ENCODE data around the gene ZFYVE21.

DNA sequence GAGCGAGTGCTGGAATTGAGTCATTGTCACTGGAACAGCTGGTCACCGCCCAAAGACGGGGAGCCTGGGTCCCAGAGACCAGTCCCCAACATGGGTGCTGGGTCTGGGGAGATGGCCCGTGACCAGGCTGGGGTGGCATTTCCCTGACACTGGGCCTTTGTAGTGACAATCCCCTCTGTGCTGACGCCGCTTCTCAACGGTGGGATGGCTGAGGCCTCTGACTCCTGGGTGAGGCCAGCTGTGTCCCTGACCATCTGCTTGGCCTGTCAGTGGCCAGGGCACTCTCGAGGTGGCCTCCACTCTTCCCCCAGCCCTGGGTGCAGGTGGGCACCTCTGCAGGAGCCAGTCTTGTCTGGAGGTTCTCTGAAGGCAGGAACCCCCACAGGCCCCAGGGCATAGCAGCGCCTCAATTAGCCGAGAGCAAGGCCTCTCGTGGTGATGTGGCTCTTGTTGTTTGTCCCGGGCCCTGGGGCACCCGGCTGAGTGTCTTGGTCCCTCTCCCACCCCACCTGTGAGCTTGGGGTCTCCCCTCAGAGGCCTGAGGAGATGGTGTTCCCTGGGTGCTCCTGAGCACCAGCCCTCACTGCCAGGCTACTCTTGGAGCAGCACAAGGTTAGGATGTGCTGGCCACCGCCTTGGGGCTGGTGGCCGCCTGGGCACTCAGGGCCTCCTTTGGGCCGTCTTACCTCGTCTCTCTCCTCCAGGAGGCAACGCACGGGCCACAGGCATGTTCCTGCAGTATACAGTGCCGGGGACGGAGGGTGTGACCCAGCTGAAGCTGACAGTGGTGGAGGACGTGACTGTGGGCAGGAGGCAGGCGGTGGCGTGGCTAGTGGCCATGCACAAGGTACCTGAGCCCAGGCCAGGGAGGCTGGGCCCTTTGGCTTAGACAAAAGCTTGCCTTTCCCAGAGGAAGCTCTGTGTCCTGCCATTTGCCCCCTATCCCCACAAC is 16.6 kb downstream of the ZFYVE21 start:
- TF ChIP-seq, protein P1, sequence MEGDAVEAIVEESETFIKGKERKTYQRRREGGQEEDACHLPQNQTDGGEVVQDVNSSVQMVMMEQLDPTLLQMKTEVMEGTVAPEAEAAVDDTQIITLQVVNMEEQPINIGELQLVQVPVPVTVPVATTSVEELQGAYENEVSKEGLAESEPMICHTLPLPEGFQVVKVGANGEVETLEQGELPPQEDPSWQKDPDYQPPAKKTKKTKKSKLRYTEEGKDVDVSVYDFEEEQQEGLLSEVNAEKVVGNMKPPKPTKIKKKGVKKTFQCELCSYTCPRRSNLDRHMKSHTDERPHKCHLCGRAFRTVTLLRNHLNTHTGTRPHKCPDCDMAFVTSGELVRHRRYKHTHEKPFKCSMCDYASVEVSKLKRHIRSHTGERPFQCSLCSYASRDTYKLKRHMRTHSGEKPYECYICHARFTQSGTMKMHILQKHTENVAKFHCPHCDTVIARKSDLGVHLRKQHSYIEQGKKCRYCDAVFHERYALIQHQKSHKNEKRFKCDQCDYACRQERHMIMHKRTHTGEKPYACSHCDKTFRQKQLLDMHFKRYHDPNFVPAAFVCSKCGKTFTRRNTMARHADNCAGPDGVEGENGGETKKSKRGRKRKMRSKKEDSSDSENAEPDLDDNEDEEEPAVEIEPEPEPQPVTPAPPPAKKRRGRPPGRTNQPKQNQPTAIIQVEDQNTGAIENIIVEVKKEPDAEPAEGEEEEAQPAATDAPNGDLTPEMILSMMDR (IDR thresholded peaks at IDR 0.05 in 2 of 3, conservative IDR thresholded peaks at IDR 0.05 in 1 of 3; ENCODE audit: borderline replicate concordance in 1 of 3, insufficient read depth in 1 of 3, low read depth in 2 of 3, low read length in 2 of 3) = no peak
- TF ChIP-seq EZH2 (IDR thresholded peaks at IDR 0.05) = no peak
- TF ChIP-seq, protein P2, sequence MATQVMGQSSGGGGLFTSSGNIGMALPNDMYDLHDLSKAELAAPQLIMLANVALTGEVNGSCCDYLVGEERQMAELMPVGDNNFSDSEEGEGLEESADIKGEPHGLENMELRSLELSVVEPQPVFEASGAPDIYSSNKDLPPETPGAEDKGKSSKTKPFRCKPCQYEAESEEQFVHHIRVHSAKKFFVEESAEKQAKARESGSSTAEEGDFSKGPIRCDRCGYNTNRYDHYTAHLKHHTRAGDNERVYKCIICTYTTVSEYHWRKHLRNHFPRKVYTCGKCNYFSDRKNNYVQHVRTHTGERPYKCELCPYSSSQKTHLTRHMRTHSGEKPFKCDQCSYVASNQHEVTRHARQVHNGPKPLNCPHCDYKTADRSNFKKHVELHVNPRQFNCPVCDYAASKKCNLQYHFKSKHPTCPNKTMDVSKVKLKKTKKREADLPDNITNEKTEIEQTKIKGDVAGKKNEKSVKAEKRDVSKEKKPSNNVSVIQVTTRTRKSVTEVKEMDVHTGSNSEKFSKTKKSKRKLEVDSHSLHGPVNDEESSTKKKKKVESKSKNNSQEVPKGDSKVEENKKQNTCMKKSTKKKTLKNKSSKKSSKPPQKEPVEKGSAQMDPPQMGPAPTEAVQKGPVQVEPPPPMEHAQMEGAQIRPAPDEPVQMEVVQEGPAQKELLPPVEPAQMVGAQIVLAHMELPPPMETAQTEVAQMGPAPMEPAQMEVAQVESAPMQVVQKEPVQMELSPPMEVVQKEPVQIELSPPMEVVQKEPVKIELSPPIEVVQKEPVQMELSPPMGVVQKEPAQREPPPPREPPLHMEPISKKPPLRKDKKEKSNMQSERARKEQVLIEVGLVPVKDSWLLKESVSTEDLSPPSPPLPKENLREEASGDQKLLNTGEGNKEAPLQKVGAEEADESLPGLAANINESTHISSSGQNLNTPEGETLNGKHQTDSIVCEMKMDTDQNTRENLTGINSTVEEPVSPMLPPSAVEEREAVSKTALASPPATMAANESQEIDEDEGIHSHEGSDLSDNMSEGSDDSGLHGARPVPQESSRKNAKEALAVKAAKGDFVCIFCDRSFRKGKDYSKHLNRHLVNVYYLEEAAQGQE (IDR thresholded peaks at IDR 0.05; ENCODE audit: low read depth) = no peak
- no peak for TF ChIP-seq EZH2phosphoT487 (IDR thresholded peaks at IDR 0.05; ENCODE audit: borderline replicate concordance)
- TF ChIP-seq RAD21 (IDR thresholded peaks at IDR 0.05; ENCODE audit: low read depth) = no peak
- no peak for TF ChIP-seq SRF (IDR thresholded peaks at IDR 0.05; ENCODE audit: low read depth)
- no peak for TF ChIP-seq POLR2A (IDR thresholded peaks at IDR 0.05; ENCODE audit: borderline replicate concordance, extremely low read depth, insufficient read depth, insufficient read length)
- no peak for TF ChIP-seq JUND (IDR thresholded peaks at IDR 0.05)
